GM18870 (cell line): ENCODE results near the gene IFT80.
A peak's percentile ranks its signal among the peaks of the same experiment; 100 is the strongest.

Source experiments
- ATAC-seq: cut with Tn5 transposase; IDR thresholded peaks from one replicate; pipeline ENCODE4 v1.9.1; 2021; ENCODE audit warnings: moderate library complexity; ENCODE audit not compliant: unreplicated experiment

IFT80 gene

DNA sequence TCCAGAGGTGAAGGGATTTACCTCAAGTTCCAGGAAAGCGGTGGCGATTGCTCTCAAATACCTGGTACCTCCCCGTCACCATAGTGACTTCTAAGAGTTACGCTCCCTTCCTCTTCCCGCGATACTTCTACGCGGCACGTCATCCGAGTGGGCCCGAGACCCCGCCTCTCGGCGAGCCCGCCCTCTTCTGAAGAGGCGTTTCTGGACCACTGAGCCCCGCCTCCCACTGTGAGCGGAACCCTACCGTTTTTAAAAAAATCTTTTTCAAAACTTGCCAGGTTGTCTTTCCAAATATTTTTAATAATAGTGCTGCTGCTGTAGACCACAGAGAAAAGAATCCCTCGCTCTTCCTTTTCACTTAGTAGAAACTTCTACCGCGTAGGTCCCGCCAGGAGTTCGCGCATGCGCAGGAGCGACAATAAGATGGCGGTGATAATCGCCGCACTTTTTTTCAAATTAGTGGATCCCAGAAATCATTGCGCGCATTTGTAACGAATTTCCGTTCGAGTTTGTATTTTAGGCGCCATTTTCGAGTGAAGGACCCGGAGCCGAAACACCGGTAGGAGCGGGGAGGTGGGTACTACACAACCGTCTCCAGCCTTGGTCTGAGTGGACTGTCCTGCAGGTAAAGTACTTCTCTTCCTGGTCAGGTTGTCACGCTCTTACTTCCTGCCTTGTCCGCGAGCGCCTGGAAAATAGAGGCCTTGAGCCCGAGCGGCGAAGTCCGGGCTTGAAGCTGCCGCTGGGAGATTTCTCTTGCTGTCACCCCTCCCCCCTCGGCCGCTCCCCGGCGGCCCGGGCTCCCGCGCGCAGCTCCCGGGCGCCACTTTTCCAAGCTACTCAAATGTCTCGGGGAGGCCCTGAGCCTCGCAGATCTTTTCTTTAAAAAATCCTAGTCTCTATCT lies at the start of gene IFT80, which contains the start of gene SMC4:
Gene IFT80 (minus strand): TSS at position 101 of the 905 bp plus-strand sequence. CDS start 14,625 bp downstream, outside the sequence.
Gene SMC4 (plus strand): TSS at position 526 of the 905 bp plus-strand sequence. CDS start 1,177 bp downstream, outside the sequence.
- ATAC-seq = peak; percentile 92

- no peak for ATAC-seq
These were observed 48.5 kb upstream of the IFT80 start for GRCh38 chr3:160447544-160447943.

GRCh38 chr3:160446522-160447056 lies 47.6 kb upstream of the IFT80 start:
- ATAC-seq = no peak

DNA sequence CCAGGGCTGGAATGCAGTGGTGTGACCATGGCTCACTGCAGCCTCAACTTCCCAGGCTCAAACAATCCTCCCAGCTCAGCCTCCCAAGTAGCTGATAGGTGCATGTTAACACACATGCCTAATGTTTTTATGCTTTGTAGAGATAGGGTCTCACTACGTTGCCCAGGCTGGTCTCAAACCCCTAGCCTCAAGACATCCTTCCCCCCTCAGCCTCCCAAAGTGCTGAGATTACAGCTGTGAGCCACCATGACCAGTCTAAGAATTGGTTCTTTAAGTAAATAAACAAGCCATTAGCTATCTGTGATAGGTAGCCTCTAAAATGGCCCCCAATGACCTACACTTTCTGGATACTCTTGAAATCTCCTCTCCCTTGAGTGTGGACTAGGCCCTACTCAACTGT lies 46.8 kb upstream of the IFT80 start:
- ATAC-seq = no peak

DNA sequence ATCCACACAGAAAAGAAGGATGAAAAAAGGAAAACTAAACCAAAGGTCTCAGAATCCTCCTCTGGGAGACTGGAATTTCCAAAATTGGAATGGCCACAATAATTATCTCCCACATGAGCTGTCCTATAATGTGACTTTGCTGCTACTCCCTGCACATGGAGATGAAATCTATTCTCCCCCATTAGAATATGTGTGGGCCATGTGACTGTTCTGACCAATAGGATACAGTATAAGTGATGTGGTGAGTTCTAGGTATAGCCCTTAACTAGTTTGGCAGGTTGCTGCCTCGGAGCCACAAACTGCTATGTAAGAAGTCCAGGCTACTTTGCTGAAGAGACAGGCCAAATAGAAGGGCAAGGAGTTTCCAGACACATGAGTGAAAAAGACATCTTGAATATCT lies 45.4 kb upstream of the IFT80 start:
- ATAC-seq = no peak

- no peak for ATAC-seq
These were observed 41.7 kb upstream of the IFT80 start for GRCh38 chr3:160440687-160441086.

GRCh38 chr3:160437083-160437455 lies 38.0 kb upstream of the IFT80 start:
- no peak for ATAC-seq

DNA sequence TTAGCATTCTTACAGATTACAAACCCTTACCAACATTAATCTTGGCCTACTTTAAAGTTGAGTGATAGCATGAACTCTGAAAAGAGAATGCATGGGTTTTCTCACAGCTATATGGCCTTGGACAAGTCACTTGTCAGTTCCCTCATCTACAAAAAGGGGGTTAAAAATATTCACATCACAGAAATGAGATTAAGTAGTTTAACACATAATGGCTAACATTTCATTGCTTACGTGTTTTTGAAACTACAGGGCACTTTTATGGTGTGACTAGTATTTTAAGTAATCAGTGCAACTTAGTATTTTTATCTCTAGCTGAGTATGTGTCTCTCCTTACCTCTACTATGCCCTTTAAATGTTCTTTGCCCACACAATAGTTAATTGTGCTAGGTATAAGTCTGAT lies 36.7 kb upstream of the IFT80 start:
- no peak for ATAC-seq

- no peak for ATAC-seq
These were observed 36.1 kb upstream of the IFT80 start for GRCh38 chr3:160435095-160435494.

DNA sequence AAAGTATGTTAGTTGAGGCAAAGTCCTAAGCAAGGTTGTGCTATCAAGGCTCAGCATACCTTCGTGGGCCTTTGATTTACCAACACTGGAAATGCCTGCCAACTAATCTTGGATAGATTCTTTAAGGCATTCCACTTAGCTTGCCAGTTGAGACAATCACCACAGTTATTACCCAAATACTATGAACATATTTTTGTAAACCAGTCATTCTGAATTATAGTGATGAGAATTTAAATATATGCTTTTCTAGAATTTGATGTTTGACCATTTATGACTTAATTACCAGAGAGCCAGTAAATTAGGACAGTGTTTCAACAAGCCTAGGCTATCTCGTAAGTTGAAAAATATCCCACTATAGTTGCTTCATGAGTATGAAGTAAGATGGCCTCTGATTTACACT lies 35.0 kb upstream of the IFT80 start:
- no peak for ATAC-seq

GRCh38 chr3:160427832-160428424 lies 28.9 kb upstream of the IFT80 start:
- ATAC-seq = no peak

GRCh38 chr3:160417311-160417710 lies 18.3 kb upstream of the IFT80 start:
- no peak for ATAC-seq

GRCh38 chr3:160413613-160414248 lies 14.7 kb upstream of the IFT80 start:
- ATAC-seq = peak; percentile 87

DNA sequence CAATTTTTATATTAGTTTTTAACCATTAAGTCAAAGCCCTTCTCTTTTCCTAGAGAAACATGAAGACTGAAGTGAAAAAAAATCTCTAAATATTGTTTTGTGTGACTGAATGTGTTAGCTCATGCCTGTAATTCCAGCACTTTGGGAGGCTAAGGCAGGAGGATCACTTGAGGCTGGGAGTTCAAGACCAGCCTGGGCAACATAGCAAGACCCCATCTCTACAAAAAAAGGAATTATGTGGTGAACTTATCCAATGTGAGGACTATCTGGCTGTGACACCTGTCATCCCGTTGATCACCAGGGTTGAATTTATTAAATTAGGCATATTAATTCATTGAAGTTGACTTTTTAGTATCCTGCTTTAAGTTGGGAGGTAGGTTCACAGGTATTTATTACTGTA lies 13.5 kb upstream of the IFT80 start:
- no peak for ATAC-seq

DNA sequence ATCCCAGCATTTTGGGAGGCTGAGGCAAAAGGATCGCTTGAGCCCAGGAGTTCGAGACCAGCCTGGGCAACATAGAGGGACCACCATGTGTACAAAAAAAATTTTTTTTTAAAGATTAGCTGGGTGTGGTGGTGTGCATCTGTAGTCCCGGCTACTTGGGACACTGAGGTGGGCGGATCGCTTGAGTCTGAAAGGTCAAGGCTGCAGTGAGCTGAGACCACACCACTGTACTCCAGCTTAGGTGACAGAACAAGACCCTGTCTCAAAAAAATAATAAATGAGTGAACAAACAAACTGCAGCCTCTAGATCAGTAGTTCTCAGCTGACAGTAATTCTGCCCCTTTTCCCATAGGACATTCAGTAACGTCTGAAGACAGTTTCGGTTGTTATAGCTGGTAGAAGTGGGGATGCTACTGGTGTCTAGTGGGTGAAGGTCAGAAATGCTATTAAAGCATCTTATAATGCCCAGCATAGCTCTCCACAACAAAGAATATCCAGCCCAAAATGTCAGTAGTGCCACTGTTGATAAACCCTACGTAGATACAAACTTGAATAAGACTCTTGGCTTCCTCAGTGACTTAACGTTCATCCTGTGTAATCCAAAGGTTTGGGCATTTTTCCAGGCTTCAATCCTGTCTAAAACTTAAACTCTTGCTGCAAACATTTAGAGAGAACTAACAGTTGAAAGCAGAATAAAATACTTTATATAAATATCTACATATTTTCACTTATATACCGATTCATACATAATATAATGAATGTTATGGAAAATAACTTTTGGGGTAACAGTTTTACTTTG lies 11.0 kb upstream of the IFT80 start:
- no peak for ATAC-seq

DNA sequence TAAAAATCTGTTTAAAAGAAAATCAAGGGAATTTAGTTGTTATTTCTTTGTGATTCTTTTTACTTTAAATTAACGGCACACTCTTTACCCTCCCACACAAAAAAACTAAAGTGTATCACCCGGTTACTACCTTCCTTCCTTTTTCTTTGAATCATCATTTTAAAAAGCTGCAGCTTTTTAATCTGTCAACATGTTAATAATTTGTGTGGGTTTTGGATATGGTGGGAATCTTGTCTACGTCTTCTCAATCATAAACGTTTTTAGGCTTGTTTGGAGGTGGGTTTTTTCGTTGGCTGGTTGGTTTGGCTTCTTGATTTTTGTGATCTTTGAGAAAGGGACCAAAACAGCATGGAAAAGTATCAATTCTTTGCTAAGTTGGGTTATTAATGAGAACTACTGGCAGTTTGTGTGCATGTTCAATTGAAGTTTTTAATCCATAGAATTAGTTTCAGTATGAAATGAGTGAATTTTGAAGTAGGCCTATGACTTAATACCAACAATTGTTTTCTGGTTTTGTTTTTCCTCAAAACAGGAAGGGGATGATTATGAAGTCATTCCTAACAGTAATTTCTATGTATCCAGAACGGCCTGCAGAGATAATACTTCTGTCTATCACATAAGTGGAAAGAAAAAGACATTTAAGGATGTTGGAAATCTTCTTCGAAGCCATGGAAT lies 4.9 kb upstream of the IFT80 start:
- no peak for ATAC-seq

DNA sequence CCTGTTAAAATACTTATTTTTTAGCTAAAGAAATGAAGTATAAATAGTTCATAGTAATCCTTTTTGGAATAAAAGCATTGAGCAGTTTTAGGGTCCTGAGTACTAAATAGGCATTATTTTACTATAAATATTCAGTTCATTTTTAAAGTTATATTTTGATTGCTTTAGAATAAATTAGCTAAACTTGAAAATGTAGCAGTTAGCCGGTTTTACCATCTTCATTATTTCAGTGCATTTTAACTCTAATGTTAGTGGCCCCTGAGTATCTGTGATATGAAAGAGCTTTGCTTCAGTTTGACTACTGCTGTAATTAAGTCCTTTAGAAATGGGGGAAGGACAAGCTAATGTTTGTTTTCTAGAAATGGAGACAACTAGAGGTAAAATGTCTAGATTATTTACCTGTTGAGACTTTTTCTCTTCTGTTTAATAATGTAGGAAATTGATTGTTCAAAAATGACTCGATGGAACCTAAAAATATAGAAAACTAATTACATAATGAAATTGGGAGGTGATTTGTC lies 4.1 kb upstream of the IFT80 start:
- ATAC-seq = no peak

- ATAC-seq = no peak
These were observed 3.4 kb upstream of the IFT80 start for GRCh38 chr3:160402221-160403027.
